Keratinocyte (primary cell): Measurements from ENCODE around the gene KIAA0825. TPM values are rescaled to one million over a fixed set of nuclear protein-coding genes. Genes with fewer than 3 reads are reported as not detected.

ENCODE experiments used
- DNase-seq: peaks from one replicate; pipeline ENCODE4 v3.0.0-alpha.2; 2011; ENCODE audit warnings: low read depth, missing footprints, low spot score
- FAIRE-seq: peaks from 2 replicates; lab custom pipeline; 2011; peaks lifted over from hg19 to GRCh38; lab: Jason Lieb, UNC
- H2AFZ ChIP-seq: 2 replicates; pipeline ENCODE4 v1.6.0; 2012; ENCODE audit warnings: low read length, control low read depth, inconsistent platforms; ENCODE audit not compliant: control insufficient read depth
- H3K27ac ChIP-seq: 2 replicates; pipeline ENCODE4 v1.5.1; 2011; ENCODE audit warnings: low read length; ENCODE audit not compliant: control insufficient read depth, insufficient read depth
- H3K27me3 ChIP-seq: 3 replicates; pipeline ENCODE4 v1.6.0; 2011; ENCODE audit warnings: low read length; ENCODE audit not compliant: control insufficient read depth, insufficient read depth; ENCODE audit errors: extremely low read depth
- H3K36me3 ChIP-seq, 2 experiments: 2 replicates in 1 of 2; 3 replicates in 1 of 2; pipeline ENCODE4 v1.5.1; 2011; ENCODE audit warnings: low read length in 2 of 2, mild to moderate bottlenecking in 1 of 2; ENCODE audit not compliant: control insufficient read depth in 2 of 2, insufficient read depth in 2 of 2; ENCODE audit errors: extremely low read depth in 1 of 2
- H3K4me1 ChIP-seq: 3 replicates; pipeline ENCODE4 v1.5.1; 2011; ENCODE audit warnings: low read length; ENCODE audit not compliant: control insufficient read depth, insufficient read depth; ENCODE audit errors: extremely low read depth
- H3K4me2 ChIP-seq: 3 replicates; pipeline ENCODE4 v1.6.0; 2011; ENCODE audit warnings: low read depth, low read length; ENCODE audit not compliant: control insufficient read depth, insufficient read depth; ENCODE audit errors: extremely low read depth
- H3K4me3 ChIP-seq, 3 experiments: fragments of 200-600 bp in 1 of 3; sonication (generic) in 1 of 3; 2 replicates in 2 of 3; 3 replicates in 1 of 3; pipeline ENCODE4 v1.5.1; 2011 to 2016; ENCODE audit warnings: low read length in 3 of 3, mild to moderate bottlenecking in 3 of 3, control low read depth in 2 of 3, inconsistent platforms in 1 of 3, low read depth in 1 of 3, mixed read lengths in 1 of 3, mixed run types in 1 of 3, moderate library complexity in 1 of 3; ENCODE audit not compliant: control insufficient read depth in 2 of 3, insufficient read depth in 2 of 3; ENCODE audit errors: extremely low read depth in 1 of 3
- H3K79me2 ChIP-seq: 2 replicates; pipeline ENCODE4 v1.6.0; 2012; ENCODE audit warnings: low read length; ENCODE audit not compliant: control insufficient read depth, insufficient read depth
- H3K9ac ChIP-seq: 3 replicates; pipeline ENCODE4 v1.6.0; 2011; ENCODE audit warnings: low read length; ENCODE audit not compliant: control insufficient read depth, insufficient read depth; ENCODE audit errors: extremely low read depth
- H3K9me1 ChIP-seq: 3 replicates; pipeline ENCODE4 v1.6.0; 2011; ENCODE audit warnings: low read length; ENCODE audit not compliant: control insufficient read depth, insufficient read depth; ENCODE audit errors: extremely low read depth
- H3K9me3 ChIP-seq: 2 replicates; pipeline ENCODE4 v1.5.1; 2012; ENCODE audit warnings: low read depth, low read length; ENCODE audit not compliant: control insufficient read depth
- H4K20me1 ChIP-seq: 3 replicates; pipeline ENCODE4 v1.6.0; 2011; ENCODE audit warnings: low read length; ENCODE audit not compliant: control insufficient read depth, insufficient read depth; ENCODE audit errors: extremely low read depth
- CTCF ChIP-seq, 3 experiments: IDR thresholded peaks in 1 of 3; conservative IDR thresholded peaks in 1 of 3; optimal IDR thresholded peaks in 1 of 3; 2 replicates in 2 of 3; 3 replicates in 1 of 3; pipeline versions ENCODE3 to v1.5.1; 2011; ENCODE audit warnings: low read length in 3 of 3, mild to moderate bottlenecking in 3 of 3, moderate library complexity in 2 of 3, control low read depth in 1 of 3, inconsistent platforms in 1 of 3; ENCODE audit not compliant: insufficient read depth in 2 of 3; ENCODE audit errors: extremely low read depth in 1 of 3
- EZH2 ChIP-seq: IDR thresholded peaks from one replicate; pipeline ENCODE4 v1.6.1; 2012; ENCODE audit warnings: inconsistent platforms, mild to moderate bottlenecking, low read length, moderate library complexity
- dilution Hi-C: fragments of 300-500 bp; cut with MboI; formaldehyde crosslinking; loops from one replicate; pipeline ENCODE4 v1.7.0; 2020; ENCODE audit warnings: low sequenced_read_pairs; ENCODE audit not compliant: extremely low pct_ligation_motif_present
- polyA plus RNA-seq, 5 experiments: library from polyadenylated mRNA; depleted of rRNA in 3 of 5; stranded (reverse) in 3 of 5; stranded (forward) in 1 of 5; unstranded in 1 of 5; fragments of >200 nt; gene quantifications; 1 replicate in 1 of 5; 2 replicates in 3 of 5; 3 replicates in 1 of 5; pipeline versions ENCODE4 v1.2.1 to v1.2.3, GENCODE V29; 2011 to 2012; ENCODE audit warnings: missing spikeins in 2 of 5, low read depth in 1 of 5, low replicate concordance in 1 of 5

Gene KIAA0825
- polyA plus RNA-seq, 1 donor (not counting 4 experiments of a cell fraction or from before 2014, with no cell fraction given), result 1.2 TPM

- Histone ChIP-seq H4K20me1 (no peaks in the 10 kb centered on the region), H3K9ac (no peak overlapping the region), H3K4me2 (no peak overlapping the region), H3K27me3 (no peaks in the 10 kb centered on the region), H3K9me1 (no peaks in the 10 kb centered on the region), H3K79me2 (no peaks in the 10 kb centered on the region), H3K27ac (no peak overlapping the region), H3K4me3 (no peak overlapping the region), H3K4me1 (no peaks in the 10 kb centered on the region), H3K9me3 (no peaks in the 10 kb centered on the region), H2AFZ (no peak overlapping the region), H3K36me3 (no peaks in the 10 kb centered on the region)
- dilution Hi-C loops, result no loop called here
- no peak for TF ChIP-seq EZH2
- no peak for TF ChIP-seq CTCF (optimal IDR thresholded peaks at IDR 0.05 in 1 of 3, IDR thresholded peaks at IDR 0.05 in 1 of 3, conservative IDR thresholded peaks at IDR 0.05 in 1 of 3; ENCODE audit: extremely low read depth in 1 of 3, insufficient read depth in 2 of 3, low read length in 3 of 3)
- FAIRE-seq (no peak), DNase-seq (no peak)
Measured at GRCh38 chr5:94175912-94176311, 442.5 kb downstream of the KIAA0825 start.

GRCh38 chr5:94174748-94175411 lies 443.5 kb downstream of the KIAA0825 start:
- Histone ChIP-seq H3K27me3 (no peaks in the 10 kb centered on the region), H3K79me2 (no peaks in the 10 kb centered on the region), H3K9me1 (no peaks in the 10 kb centered on the region), H2AFZ (no peak overlapping the region), H4K20me1 (no peaks in the 10 kb centered on the region), H3K9me3 (no peaks in the 10 kb centered on the region), H3K4me1 (no peaks in the 10 kb centered on the region), H3K9ac (no peak overlapping the region), H3K36me3 (no peaks in the 10 kb centered on the region), H3K4me2 (no peak overlapping the region), H3K27ac (no peak overlapping the region), H3K4me3 (no peak overlapping the region)
- TF ChIP-seq EZH2, result no peak
- no peak for TF ChIP-seq CTCF (optimal IDR thresholded peaks at IDR 0.05 in 1 of 3, IDR thresholded peaks at IDR 0.05 in 1 of 3, conservative IDR thresholded peaks at IDR 0.05 in 1 of 3; ENCODE audit: extremely low read depth in 1 of 3, insufficient read depth in 2 of 3, low read length in 3 of 3)
- FAIRE-seq (no peak), DNase-seq (no peak)
- dilution Hi-C loops, result no loop called here
